GM12801 (cell line): ENCODE results near the gene SLFN5.

Source experiments
- CTCF ChIP-seq: IDR thresholded peaks from one replicate; pipeline ENCODE4 v1.5.1; 2011; ENCODE audit warnings: control low read depth; ENCODE audit not compliant: insufficient read length; ENCODE audit errors: extremely low read depth

The SLFN5 gene

GRCh38 chr17:35217107-35217506 is 25.8 kb upstream of the SLFN5 start:
- TF ChIP-seq CTCF, result no peak

- no peak for TF ChIP-seq CTCF
These were observed 24.0 kb upstream of the SLFN5 start for GRCh38 chr17:35218915-35219314.

- TF ChIP-seq CTCF, result no peak
These were observed 20.4 kb upstream of the SLFN5 start for GRCh38 chr17:35222452-35222851.

- TF ChIP-seq CTCF, result no peak
These were observed 18.4 kb upstream of the SLFN5 start for GRCh38 chr17:35224436-35224835.

- no peak for TF ChIP-seq CTCF
These were observed 15.3 kb upstream of the SLFN5 start for GRCh38 chr17:35227546-35227945.

GRCh38 chr17:35229638-35230037 is 13.2 kb upstream of the SLFN5 start:
- TF ChIP-seq CTCF, result no peak

GRCh38 chr17:35235289-35235688 is 7.6 kb upstream of the SLFN5 start:
- TF ChIP-seq CTCF, result no peak

GRCh38 chr17:35235917-35236316 is 7.0 kb upstream of the SLFN5 start:
- TF ChIP-seq CTCF, result no peak
